ENCODE results near the gene BBX.
"Not testable (repeated sequence)": the region's sequence is repeated elsewhere in the genome, so short reads cannot be mapped to it uniquely, and the experiment has no call there.

Gene BBX

DNA sequence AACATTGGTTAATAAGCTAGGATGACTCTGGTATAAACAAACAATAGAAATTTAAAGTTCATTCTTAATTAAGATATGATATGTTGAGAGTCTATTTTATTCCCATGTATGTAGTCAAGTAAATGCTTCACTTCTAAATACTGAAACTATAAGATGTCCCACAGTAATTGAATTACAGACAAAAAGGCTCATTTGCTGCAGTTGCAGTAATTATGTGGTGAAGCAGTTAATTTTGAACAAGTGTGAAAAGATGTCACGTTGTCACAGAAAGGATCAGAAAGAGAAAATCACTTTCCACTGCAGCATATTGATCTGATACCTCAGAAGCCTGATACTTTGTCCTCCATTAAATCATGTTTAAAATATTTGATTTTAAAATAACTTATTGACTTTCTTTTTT, 159.8 kb downstream of the BBX start:
- DNase-seq (ENCODE audit: low read depth, low spot score) = no peak

DNA sequence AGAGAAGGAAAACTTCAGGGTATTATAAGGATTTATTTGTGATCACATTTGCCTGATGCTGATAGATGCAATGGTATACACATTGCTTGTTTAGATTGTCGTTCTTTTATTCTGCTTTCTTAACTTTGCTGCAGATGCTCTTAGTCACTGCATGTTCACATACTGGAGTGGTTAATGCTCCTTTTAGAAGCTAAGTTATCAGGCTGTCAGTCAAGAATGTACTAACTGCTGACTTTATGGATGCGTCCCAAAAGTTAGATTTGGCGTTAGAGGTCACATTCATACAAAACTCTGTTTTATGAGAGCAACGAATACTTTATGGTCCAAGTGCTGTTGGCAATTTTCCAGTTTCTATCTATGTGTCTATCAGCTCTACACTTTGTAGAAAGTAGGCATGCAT, 160.7 kb downstream of the BBX start:
- DNase-seq (ENCODE audit: low read depth, low spot score) = no peak

DNA sequence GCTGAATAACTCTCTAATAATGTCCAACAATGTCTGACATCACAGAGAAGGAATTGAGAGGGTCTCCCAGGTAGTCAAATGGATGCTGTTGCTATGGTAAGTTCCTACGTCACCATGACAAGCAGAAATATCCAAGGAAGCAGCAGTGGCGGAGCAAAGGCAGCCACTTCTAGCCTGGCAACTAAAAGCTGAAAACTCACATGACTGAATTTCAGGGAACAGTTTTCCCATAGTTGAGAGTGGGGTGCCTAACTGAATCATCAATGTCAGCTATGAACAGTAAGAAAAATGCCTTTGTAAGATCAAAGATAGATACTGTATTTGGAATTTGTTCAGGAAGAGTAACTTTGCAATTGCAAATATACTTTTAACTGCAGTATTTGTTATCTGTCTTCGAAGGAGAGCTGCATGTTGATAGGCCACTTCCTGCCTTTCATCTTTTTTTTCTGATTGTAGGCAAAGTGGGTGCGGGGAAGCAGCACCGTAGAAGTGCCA, 161.7 kb downstream of the BBX start:
- no peak for DNase-seq (ENCODE audit: low read depth, low spot score)

DNA sequence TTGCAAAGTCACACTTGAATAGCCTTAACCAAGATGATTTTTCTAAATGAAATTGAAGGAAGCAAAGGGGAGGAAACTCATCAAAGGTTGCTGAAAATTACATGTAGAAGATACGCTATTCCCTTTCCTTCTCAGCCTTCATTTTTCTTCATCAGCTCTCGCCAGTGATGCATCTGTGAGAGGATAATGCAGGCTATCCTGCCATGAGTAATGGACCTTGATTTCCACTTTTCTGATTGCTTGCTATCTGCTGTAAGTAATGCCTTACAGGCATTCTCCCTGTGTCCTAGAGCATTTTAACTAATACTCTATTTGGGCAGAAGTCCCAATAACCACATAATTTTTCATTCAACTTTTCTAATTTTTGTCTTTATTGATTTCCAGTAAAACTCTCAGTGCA, 162.6 kb downstream of the BBX start:
- DNase-seq (ENCODE audit: low read depth, low spot score) = no peak

DNA sequence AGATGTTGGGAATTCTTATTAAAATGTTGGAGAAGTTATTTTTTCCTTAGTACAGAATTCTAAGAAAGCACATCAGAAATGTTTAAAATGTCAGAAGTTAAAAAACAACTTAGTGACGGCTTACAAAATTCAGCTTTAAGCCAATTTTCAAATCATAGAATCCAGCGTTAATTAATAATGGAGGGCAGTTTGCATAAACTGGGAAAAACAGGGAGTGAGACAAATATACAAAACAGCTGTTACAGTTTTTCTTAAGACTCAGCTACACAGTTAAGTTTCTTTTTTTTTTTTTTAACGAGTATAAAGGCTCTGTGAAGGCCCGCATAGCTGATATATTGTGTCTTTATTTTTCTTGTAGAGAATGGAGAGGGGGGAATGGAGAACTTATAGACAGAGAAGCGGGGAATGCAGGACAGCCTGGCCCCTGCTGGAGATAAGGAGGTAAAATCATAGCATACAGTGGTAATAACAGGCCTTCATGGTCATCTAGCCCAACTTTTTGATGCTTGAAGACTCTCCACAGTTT, 164.4 kb downstream of the BBX start:
- no peak for DNase-seq (ENCODE audit: low read depth, low spot score)

DNA sequence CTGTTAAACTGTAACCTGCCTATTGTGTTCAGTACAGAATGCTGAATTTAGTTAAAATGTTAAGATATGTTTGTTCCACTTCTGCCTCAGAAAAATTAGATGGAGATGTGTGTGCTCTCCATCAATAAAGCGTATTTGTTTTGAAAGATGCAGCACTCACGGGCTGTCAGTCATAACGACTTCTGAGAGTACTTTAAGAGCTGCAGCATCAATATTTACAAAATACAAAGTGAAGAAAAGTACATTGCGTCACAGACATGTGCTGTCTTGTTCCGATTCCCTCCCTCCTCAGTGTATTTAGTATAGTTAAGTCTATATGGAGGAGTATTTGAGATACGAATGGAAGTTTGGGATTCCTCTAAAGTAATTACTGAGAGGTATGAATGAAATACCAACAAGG, 166.6 kb downstream of the BBX start:
- no peak for DNase-seq (ENCODE audit: low read depth, low spot score)

DNA sequence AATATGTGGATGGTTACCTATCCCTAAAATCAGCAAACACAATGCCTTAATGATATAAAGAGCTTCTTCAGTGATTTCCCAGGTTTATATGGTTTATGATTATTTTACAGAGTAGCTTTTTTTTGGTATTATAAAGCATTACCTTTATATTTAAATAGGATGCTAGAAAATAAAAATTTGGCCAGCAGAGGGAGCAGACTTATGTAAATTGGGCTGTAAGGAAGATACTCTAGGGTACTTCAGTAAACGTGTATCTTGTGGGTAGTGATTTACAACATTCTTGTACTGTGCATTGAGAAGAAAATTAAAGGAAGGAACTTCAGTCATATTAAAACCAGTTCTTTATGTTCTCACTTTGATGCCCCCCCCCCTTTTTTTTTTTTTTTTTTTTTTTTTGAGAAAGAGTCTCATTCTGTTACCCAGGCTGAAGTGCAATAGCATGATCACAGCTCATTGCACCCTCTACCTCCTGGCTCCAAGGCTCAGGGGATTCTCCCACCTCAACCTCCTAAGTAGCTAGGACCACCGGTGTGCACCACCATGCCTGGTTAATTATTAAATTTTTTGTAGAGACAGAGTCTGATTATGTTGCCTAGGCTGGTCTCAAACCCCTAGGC, 167.9 kb downstream of the BBX start:
- no peak for DNase-seq (ENCODE audit: low read depth, low spot score)

DNA sequence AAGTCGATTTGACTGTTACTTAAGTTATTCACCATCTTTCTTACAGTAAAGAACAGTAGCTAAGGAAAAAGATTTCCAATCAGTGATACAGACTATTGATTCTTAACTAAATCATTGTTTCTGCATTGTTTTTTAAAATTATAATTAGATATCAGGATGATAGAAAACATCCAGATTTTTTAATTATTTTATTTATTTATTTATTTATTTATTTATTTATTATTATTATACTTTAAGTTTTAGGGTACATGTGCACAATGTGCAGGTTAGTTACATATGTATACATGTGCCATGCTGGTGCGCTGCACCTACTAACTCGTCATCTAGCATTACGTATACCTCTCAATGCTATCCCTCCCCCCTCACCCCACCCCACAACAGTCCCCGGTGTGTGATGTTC, 169.2 kb downstream of the BBX start:
- DNase-seq (ENCODE audit: low read depth, low spot score) = not testable (repeated sequence)

DNA sequence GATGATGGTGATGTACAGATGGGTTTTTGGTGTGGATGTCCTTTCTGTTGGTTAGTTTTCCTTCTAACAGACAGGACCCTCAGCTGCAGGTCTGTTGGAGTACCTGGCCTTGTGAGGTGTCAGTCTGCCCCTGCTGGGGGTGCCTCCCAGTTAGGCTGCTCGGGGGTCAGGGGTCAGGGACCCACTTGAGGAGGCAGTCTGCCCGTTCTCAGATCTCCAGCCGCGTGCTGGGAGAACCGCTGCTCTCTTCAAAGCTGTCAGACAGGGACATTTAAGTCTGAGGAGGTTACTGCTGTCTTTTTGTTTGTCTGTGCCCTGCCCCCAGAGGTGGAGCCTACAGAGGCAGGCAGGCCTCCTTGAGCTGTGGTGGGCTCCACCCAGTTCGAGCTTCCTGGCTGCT, 174.6 kb downstream of the BBX start:
- not testable (repeated sequence) for DNase-seq (ENCODE audit: low read depth, low spot score)

DNA sequence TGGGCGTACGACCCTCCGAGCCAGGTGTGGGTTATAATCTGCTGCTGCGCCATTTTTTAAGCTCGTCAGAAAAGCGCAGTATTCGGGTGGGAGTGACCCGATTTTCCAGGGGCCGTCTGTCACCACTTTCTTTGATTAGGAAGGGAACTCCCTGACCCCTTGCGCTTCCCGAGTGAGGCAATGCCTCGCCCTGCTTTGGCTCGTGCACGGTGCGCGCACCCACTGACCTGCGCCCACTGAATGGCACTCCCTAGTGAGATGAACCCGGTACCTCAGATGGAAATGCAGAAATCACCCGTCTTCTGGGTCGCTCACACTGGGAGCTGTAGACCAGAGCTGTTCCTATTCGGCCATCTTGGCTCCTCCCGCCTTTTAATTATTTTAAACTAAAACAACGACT, 175.1 kb downstream of the BBX start:
- DNase-seq (ENCODE audit: low read depth, low spot score) = not testable (repeated sequence)

DNA sequence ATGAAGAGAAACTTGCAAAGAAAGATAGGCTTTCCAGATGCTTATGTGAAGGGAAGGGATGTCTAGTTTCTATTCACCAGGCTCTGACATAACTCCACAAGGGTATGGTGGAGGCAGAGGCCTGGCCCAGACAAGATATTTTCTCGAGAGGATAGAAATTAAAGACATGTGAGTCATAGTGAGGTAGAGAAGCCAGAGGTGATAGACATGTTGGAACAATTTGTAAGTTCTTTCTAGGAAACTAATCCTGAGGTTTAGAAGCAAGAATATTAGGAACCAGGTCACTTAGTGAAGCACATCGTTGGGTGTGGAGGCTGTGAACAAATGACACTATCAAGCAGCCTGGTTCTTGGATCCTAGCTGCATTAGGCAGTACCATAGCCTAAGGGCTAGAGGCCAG, 176.9 kb downstream of the BBX start:
- DNase-seq (ENCODE audit: low read depth, low spot score) = no peak

DNA sequence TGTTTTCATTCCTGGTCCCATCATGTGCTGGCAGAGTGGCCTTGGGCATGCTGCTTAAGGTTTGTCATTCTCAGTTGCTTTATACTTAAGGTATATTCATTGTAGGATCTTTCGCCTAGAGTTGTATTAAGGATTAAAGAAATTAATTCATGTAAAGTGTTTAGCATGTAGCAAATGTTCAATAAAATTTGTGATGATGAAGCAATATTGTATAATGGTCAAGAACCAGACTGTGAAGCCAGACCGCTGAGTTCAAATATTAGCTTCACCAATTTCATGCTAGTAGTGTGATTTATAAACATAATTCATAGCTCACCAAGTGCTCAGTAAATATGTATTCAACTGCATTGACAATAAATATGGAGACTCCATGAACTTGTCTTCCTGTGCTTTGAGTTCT, 178.5 kb downstream of the BBX start:
- DNase-seq (ENCODE audit: low read depth, low spot score) = no peak

DNA sequence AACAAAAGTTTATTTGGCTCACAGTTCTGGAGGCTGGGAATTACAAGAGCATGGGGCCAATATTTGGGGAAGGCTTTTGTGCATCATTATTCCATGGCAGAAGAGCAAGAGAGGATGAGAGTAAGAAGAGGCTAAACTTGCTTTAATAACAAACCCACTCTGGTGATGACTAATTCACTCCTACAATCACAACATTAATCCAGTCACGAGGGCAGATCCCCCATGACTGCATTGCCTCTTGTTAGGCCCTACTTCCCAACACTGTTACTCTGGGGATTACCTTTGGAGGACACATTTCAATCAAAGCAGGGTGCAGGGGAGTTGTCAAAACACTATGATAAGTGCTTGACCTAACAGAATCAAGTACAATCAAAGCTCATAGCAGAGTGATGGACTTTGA, 181.7 kb downstream of the BBX start:
- DNase-seq (ENCODE audit: low read depth, low spot score) = no peak

DNA sequence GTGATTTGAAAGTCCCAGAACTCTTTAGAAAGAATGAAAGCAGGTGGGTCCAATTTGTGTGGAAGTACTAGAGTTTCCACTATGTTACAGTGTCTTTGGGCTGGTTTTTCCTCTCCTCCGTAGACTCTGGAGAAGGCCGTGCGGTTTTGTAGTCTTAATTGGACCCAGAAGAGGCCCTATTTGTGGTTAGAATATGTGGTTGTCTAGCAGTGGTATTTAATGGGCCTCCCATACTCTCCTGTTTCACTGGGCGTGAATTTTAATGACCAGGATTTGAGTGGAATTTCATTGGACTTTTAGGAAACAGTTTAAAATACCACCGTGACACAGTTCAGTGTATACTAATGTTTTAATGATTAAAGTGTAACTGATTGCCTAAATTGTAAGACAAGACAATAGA, 182.3 kb downstream of the BBX start:
- DNase-seq (ENCODE audit: low read depth, low spot score) = no peak

DNA sequence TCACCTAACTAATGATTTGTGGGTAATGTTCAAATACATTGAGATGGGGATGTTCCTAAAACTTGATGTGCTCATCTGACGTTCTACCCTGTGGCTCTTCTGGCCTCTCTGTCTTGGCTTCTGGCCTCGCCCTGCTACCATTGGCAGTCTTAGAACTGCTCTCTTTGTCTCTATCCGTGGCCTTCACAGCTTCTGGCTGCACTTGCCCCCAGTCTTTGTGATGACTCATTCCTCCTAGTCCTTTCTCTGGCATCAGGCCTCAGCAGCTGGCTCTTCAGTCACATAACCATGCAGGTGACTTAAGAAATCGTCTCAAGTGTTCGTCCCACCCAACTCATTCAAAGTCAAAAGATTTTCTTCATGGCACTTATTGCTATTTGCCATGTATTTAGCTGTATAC, 188.1 kb downstream of the BBX start:
- no peak for DNase-seq (ENCODE audit: low read depth, low spot score)

DNA sequence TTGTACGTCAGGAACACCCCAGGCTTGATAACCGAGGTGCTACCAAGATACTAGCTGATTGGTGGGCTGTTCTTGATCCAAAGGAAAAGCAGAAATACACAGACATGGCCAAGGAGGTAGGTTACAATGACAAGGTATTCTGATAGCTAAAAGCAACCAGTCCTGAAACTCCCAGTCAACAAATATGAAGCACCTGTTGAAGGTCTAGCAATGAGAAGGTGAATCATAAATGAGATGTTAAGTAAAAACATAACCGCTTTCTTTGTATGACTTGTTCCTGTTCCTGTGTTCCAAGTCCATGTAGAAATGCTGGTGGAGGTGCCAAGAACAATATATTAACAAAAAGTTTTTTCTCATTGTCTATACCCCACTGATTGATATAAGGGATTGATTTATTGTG, 194.0 kb downstream of the BBX start:
- no peak for DNase-seq (ENCODE audit: low read depth, low spot score)

DNA sequence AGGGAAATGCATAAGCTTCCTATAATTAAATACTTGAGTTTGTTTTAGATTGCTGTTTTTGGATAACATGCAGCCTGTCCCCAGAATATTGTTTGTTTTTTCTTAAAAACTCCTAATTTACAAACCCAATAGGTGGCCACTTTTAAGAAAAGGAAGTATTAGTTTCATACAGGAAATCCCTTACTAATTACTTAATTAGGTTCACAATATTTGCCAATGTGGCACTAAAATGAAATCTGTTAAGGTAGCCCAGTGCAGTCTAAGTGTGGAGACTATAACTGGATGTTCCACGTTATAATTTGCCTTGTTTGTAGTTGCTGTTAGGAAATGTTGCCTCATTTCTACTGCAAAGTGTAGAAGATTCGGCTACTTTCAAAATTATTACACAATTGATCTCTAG, 195.8 kb downstream of the BBX start:
- no peak for DNase-seq (ENCODE audit: low read depth, low spot score)

DNA sequence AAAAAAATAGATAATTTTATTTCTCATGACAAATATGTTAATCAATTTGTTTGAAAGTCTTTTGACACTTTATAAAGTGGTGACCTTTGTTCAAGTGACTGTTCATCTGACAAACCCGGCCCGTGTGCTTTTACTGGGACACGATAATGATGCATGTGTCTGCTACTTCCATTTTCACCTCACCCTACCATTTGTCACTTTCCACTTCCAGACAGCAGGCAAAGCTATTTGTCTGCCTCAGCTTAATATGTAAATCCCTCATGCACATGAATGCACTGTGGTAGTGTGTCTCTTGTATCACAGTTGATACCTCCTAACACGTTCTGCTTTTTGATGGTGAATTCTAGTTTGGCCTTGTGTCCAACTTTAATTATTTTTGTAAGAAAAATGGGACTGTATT, 204.3 kb downstream of the BBX start:
- no peak for DNase-seq (ENCODE audit: low read depth, low spot score)

DNA sequence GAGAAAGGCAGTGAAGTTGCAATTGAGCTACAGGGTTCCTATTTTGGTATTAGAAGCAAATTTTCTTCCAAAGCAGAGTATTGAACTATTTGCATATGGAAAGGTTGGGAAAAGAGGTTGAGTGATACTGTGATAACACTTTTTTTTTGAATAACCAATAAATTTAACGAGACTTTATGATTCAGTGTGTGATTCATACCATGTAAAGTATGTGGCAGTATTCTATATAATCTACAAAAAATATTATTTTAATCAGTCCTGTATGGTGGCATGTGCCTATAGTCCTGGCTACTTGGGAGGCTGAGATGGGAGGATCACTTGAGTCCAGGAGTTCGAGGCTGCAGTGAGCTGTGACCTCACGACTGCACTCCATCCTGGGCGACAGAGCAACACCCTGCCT, 206.9 kb downstream of the BBX start:
- no peak for DNase-seq (ENCODE audit: low read depth, low spot score)

DNA sequence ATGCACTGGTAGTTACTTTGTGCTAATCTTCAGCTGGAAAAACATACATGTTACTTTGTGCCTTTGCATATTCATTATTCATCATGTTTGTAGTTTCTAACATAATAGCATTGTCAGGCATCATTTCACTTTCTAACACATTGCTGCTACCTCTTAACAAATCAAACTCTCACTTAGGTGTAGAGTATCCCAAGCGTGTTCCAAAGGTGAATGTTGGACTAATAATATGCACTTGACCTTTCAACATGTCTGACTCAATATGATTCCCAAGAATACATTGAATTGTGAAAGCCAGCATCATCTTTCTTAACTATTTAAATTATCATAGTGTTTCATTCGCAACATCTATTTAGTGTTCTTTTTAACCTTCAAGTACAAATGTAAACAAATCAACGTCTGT, 211.6 kb downstream of the BBX start:
- DNase-seq (ENCODE audit: low read depth, low spot score) = no peak

DNA sequence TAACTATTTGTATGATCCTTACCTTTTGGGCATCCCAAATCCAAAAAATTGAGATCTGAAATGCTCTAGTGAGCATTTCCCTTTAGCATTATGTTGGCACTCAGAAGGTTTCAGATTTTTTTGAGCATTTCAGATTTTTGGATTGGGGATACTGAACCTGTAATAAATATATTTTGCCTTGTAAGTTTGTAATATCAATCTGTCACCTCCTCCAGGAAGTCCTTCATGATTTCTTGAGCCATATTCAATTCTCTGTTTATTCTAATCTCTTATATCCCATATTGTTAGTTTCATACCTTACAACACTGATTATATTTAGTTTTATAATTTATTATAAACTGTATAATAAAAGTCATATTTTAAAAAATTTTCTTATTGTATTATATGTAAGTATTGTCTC, 215.2 kb downstream of the BBX start:
- no peak for DNase-seq (ENCODE audit: low read depth, low spot score)

DNA sequence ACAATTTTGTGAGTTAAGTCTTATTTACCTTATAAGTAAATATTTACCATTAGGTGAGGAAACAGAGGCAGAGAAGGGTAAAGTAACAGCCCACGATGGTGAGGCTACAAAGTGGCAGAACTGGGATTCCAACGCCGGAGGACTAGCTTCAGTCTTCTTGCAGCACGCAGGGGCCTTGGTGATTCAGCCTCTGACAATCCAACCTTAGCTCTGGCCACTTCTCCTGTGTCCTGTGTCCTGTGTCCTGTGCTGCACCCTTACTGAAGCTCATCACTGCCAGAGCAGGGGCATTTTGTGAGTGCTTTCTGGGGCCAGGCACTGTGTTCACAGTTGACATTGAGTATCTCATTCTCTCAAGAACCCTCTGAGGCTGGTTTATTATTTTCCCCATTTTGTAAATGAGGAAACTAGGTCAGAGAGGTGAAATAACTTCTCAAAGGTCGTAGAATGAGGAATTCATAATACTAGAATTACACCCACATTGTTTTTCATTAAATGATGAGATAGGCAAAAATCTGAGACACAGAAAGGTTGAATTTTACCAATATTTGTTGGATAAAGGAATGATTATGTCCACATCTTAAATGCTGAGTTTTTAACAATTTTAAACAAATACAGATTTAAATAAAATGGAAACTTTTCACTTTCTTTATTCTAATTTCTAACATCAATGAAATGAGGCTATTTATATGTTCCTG, 215.9 kb downstream of the BBX start:
- DNase-seq (ENCODE audit: low read depth, low spot score) = no peak

DNA sequence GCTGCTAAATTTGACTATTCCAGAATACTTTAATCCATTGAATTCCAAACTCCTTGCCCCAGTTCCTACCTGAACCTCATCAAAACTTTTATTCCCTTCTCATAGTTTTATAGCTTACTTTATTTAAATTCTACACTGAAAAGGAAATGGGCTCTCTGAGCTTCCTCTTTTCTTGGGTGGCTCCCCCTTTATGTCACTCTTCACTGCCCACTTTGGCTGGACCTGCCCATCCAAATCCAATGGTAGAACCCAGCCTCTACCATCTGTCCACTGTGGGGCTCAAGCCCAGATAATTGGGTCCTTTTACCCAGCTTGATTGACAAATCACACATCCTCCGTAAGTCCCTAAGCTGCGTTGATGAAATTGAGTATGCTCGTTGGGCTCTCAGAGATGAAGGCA, 216.5 kb downstream of the BBX start:
- no peak for DNase-seq (ENCODE audit: low read depth, low spot score)
